Thyroid gland (tissue), 4 donors: ENCODE results near the gene RHEX. TPM values are rescaled to one million over a fixed set of nuclear protein-coding genes. Genes with fewer than 3 reads are reported as not detected.
"Not testable (repeated sequence)": the region's sequence is repeated elsewhere in the genome, so short reads cannot be mapped to it uniquely, and the experiment has no call there.

Experiments used
- DNase-seq, 2 donors: peaks; one replicate each; pipeline ENCODE4 v3.0.0-alpha.2; 2019
- H3K27ac ChIP-seq, 3 donors: fragments of 200-600 bp; sonication (generic); 1 replicate in 2 of 3; 2 replicates in 1 of 3; pipeline ENCODE4 v1.5.1; 2016 to 2019; ENCODE audit warnings: mild to moderate bottlenecking in 1 of 3, moderate library complexity in 1 of 3
- H3K27me3 ChIP-seq: fragments of 200-600 bp; sonication (generic); one replicate; pipeline ENCODE4 v1.5.1; 2019
- H3K36me3 ChIP-seq, 2 donors: fragments of 200-600 bp; sonication (generic); one replicate each; pipeline ENCODE4 v1.5.1; 2016 to 2019
- H3K4me1 ChIP-seq, 2 donors: fragments of 200-600 bp; sonication (generic); one replicate each; pipeline ENCODE4 v1.5.1; 2017 to 2019
- H3K4me3 ChIP-seq, 3 donors: fragments of 200-600 bp; sonication (generic); replicated peaks in 1 of 3; 1 replicate in 2 of 3; 2 replicates in 1 of 3; pipeline ENCODE4 v1.5.1; 2016; ENCODE audit warnings: mild to moderate bottlenecking in 1 of 3
- H3K9me3 ChIP-seq: fragments of 200-600 bp; sonication (generic); one replicate; pipeline ENCODE4 v1.5.1; 2017
- POLR2A ChIP-seq, 2 donors: fragments of 450-650 bp; IDR thresholded peaks; one replicate each; pipeline ENCODE4 v1.6.1; 2017; ENCODE audit warnings: antibody characterized with exemption in 2 of 2, mild to moderate bottlenecking in 2 of 2, moderate library complexity in 1 of 2
- WGBS, 2 donors: methylation state at CpG; one replicate each; pipeline ENCODE4 v1.1.5; 2017; 5-methylcytosine and 5-hydroxymethylcytosine counted together
- intact Hi-C: fragments of 100-400 bp; cut with DNase I; formaldehyde crosslinking; loops from one replicate; pipeline ENCODE4 v1.15.1; 2023
- total RNA-seq, 4 donors: library from RNA; depleted of rRNA; stranded (reverse); fragments of >200 nt; gene quantifications; one replicate each; pipeline ENCODE4 v1.2.3, GENCODE V29; 2016
- TF ChIP-seq, protein P1 (sequence below), 6 experiments: fragments of 200-600 bp in 3 of 6; fragments of 450-650 bp in 3 of 6; sonication (generic) in 3 of 6; IDR thresholded peaks; one replicate each; pipeline ENCODE4 v1.5.1; 2016 to 2019; ENCODE audit warnings: antibody characterized with exemption in 6 of 6, mild to moderate bottlenecking in 2 of 6, inconsistent platforms in 1 of 6, moderate library complexity in 1 of 6

Gene RHEX
- total RNA-seq = 1 to 10 TPM; 1.2 to 1.7 (median 1.6) TPM

GRCh38 chr1:206052919-206053610, at the start of gene RHEX:
Gene RHEX (plus strand): TSS chr1:206053173. CDS start chr1:206097829, 44,656 bp downstream.
- DNase-seq = peak in 1 of 2 donors; percentile 39
- intact Hi-C loops, H3K36me3 ChIP-seq, H3K4me3 ChIP-seq, H3K9me3 ChIP-seq, H3K27ac ChIP-seq, H3K27me3 ChIP-seq: not testable (repeated sequence)
- 90 to 92% methylated on average over 17 of the region's 17 CpGs for WGBS, 2 donors
- peaks cover 17 to 29% of the 10 kb centered on the region in 2 donors for H3K4me1 ChIP-seq

- intact Hi-C loops = no loop called here
- H3K36me3 ChIP-seq = no peaks in the 10 kb centered on the region
- no peak for TF ChIP-seq POLR2A (IDR thresholded peaks at IDR 0.05)
- TF ChIP-seq, protein P1, sequence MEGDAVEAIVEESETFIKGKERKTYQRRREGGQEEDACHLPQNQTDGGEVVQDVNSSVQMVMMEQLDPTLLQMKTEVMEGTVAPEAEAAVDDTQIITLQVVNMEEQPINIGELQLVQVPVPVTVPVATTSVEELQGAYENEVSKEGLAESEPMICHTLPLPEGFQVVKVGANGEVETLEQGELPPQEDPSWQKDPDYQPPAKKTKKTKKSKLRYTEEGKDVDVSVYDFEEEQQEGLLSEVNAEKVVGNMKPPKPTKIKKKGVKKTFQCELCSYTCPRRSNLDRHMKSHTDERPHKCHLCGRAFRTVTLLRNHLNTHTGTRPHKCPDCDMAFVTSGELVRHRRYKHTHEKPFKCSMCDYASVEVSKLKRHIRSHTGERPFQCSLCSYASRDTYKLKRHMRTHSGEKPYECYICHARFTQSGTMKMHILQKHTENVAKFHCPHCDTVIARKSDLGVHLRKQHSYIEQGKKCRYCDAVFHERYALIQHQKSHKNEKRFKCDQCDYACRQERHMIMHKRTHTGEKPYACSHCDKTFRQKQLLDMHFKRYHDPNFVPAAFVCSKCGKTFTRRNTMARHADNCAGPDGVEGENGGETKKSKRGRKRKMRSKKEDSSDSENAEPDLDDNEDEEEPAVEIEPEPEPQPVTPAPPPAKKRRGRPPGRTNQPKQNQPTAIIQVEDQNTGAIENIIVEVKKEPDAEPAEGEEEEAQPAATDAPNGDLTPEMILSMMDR (IDR thresholded peaks at IDR 0.05) = no peak
- no peaks in the 10 kb centered on the region for H3K27me3 ChIP-seq
- H3K27ac ChIP-seq = peak overlapping the region in 1 of 3 donors; percentile 81
- H3K4me3 ChIP-seq = no peak overlapping the region
- H3K9me3 ChIP-seq = no peaks in the 10 kb centered on the region
- 96 to 98% methylated on average over 7 of the region's 7 CpGs for WGBS, 2 donors
- no peak for DNase-seq
- H3K4me1 ChIP-seq = peaks cover 31 to 37% of the 10 kb centered on the region in 2 donors
These were observed 48.8 kb upstream of the RHEX start for GRCh38 chr1:206003854-206004800.

GRCh38 chr1:206004826-206005225, 48.1 kb upstream of the RHEX start:
- no peak overlapping the region for H3K27ac ChIP-seq

GRCh38 chr1:206005234-206005633, 47.7 kb upstream of the RHEX start:
- H3K9me3 ChIP-seq = no peaks in the 10 kb centered on the region
- intact Hi-C loops = no loop called here
- no peak for DNase-seq
- WGBS, 2 donors = 87 to 90% methylated on average over 7 of the region's 7 CpGs
- H3K27me3 ChIP-seq = no peaks in the 10 kb centered on the region
- no peak overlapping the region for H3K27ac ChIP-seq
- TF ChIP-seq POLR2A (IDR thresholded peaks at IDR 0.05) = no peak
- TF ChIP-seq, protein P1 (IDR thresholded peaks at IDR 0.05) = no peak
- no peak overlapping the region for H3K4me3 ChIP-seq
- no peaks in the 10 kb centered on the region for H3K36me3 ChIP-seq
- peaks cover 31 to 37% of the 10 kb centered on the region in 2 donors for H3K4me1 ChIP-seq

More at GRCh38 chr1:206004826-206005225, 48.1 kb upstream of the RHEX start:
- Histone ChIP-seq H3K9me3 (no peaks in the 10 kb centered on the region), H3K36me3 (no peaks in the 10 kb centered on the region), H3K4me3 (no peak overlapping the region), H3K27me3 (no peaks in the 10 kb centered on the region), H3K4me1 (peaks cover 31 to 37% of the 10 kb centered on the region in 2 donors)
- DNase-seq = no peak
- intact Hi-C loops = no loop called here
- TF ChIP-seq, protein P1 (IDR thresholded peaks at IDR 0.05) = no peak
- no peak for TF ChIP-seq POLR2A (IDR thresholded peaks at IDR 0.05)
- 71 to 79% methylated on average over 12 of the region's 12 CpGs for WGBS, 2 donors

DNA sequence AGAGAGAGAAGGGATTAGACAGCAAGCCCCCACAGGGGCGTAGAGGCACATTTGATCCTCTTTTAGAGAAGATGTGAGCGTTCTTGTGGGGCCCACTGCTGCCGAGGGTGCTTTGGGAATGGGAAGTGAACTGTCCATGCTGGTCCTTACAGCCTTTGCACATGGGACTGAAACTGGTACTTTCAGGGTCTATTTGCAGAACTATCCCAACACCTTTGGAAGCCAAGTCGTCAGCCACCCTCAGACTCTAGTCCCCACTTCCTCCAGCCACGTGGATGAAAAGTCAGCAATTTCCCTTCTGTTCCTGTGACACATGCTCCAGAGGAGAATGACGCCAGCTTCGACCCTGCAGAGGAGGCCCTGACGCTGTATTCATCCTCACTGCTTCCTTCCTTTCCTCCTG, 47.2 kb upstream of the RHEX start:
- TF ChIP-seq, protein P1 (IDR thresholded peaks at IDR 0.05) = no peak
- no peaks in the 10 kb centered on the region for H3K9me3 ChIP-seq
- 77 to 79% methylated on average over 8 of the region's 8 CpGs for WGBS, 2 donors
- intact Hi-C loops = no loop called here
- H3K27ac ChIP-seq = no peak overlapping the region
- H3K36me3 ChIP-seq = no peaks in the 10 kb centered on the region
- H3K27me3 ChIP-seq = no peaks in the 10 kb centered on the region
- H3K4me3 ChIP-seq = no peak overlapping the region
- no peak for DNase-seq
- peaks cover 28 to 34% of the 10 kb centered on the region in 2 donors for H3K4me1 ChIP-seq
